Neuronal stem cell (in vitro differentiated cells): ENCODE results near the gene PKD1L1.
A peak's percentile ranks its signal among the peaks of the same experiment; 100 is the strongest.

ENCODE experiments used
- DNase-seq: peaks from one replicate; pipeline ENCODE4 v3.0.0-alpha.2; 2013; ENCODE audit warnings: low spot score
- H2AFZ ChIP-seq: one replicate; pipeline ENCODE4 v1.6.1; 2013; ENCODE audit warnings: mild to moderate bottlenecking, low read length, inconsistent platforms
- H2AK5ac ChIP-seq: 2 replicates; pipeline ENCODE4 v1.6.1; 2013; ENCODE audit warnings: low read depth, mild to moderate bottlenecking, inconsistent platforms, low read length, moderate library complexity, mixed read lengths
- H2BK120ac ChIP-seq: 2 replicates; pipeline ENCODE4 v1.6.1; 2013; ENCODE audit warnings: low read depth, mild to moderate bottlenecking, inconsistent platforms, low read length, moderate library complexity, mixed read lengths
- H2BK12ac ChIP-seq: one replicate; pipeline ENCODE4 v1.6.1; 2013; ENCODE audit warnings: low read length, inconsistent platforms
- H2BK15ac ChIP-seq: 2 replicates; pipeline ENCODE4 v1.6.1; 2013; ENCODE audit warnings: mild to moderate bottlenecking, low read length, inconsistent platforms, mixed read lengths
- H2BK5ac ChIP-seq: one replicate; pipeline ENCODE4 v1.6.1; 2013; ENCODE audit warnings: inconsistent platforms, mild to moderate bottlenecking, low read length, moderate library complexity
- H3K14ac ChIP-seq: one replicate; pipeline ENCODE4 v1.6.1; 2013; ENCODE audit warnings: low read length, inconsistent platforms
- H3K18ac ChIP-seq: 2 replicates; pipeline ENCODE4 v1.6.1; 2013; ENCODE audit warnings: low read length, inconsistent platforms
- H3K23ac ChIP-seq: 2 replicates; pipeline ENCODE4 v1.6.1; 2013; ENCODE audit warnings: low read depth, mild to moderate bottlenecking, mixed read lengths, low read length, inconsistent platforms; ENCODE audit not compliant: poor library complexity
- H3K27ac ChIP-seq: replicated peaks from 3 replicates; pipeline ENCODE4 v1.5.1; 2013; ENCODE audit warnings: low read length, inconsistent platforms
- H3K27me3 ChIP-seq, 3 experiments: 2 replicates each; pipeline ENCODE4 v1.6.1; 2013; ENCODE audit warnings: low read length in 3 of 3, mild to moderate bottlenecking in 2 of 3, inconsistent platforms in 1 of 3, low read depth in 1 of 3, mixed read lengths in 1 of 3, moderate library complexity in 1 of 3; ENCODE audit not compliant: control insufficient read depth in 3 of 3, insufficient read depth in 3 of 3
- H3K36me3 ChIP-seq, 2 donors: replicated peaks in 1 of 2; 2 replicates each; pipeline ENCODE4 v1.6.1; 2013; ENCODE audit warnings: low read length in 2 of 2; ENCODE audit not compliant: control insufficient read depth in 2 of 2, insufficient read depth in 2 of 2
- H3K4ac ChIP-seq: 2 replicates; pipeline ENCODE4 v1.6.1; 2013; ENCODE audit warnings: inconsistent platforms, mild to moderate bottlenecking, low read length, moderate library complexity
- H3K4me1 ChIP-seq, 2 donors: 1 replicate in 1 of 2; 2 replicates in 1 of 2; pipeline ENCODE4 v1.6.1; 2013; ENCODE audit warnings: low read length in 2 of 2, low read depth in 1 of 2; ENCODE audit not compliant: control insufficient read depth in 2 of 2, insufficient read depth in 1 of 2
- H3K4me2 ChIP-seq: one replicate; pipeline ENCODE4 v1.6.1; 2013; ENCODE audit warnings: mild to moderate bottlenecking, low read length, inconsistent platforms; ENCODE audit not compliant: insufficient read depth, poor library complexity, severe bottlenecking
- H3K4me3 ChIP-seq, 2 donors: 2 replicates each; pipeline ENCODE4 v1.5.1; 2013; ENCODE audit warnings: low read length in 2 of 2, mild to moderate bottlenecking in 2 of 2, inconsistent platforms in 1 of 2, moderate library complexity in 1 of 2
- H3K79me1 ChIP-seq: one replicate; pipeline ENCODE4 v1.6.1; 2013; ENCODE audit warnings: low read depth, mild to moderate bottlenecking, inconsistent platforms, low read length, moderate library complexity
- H3K9ac ChIP-seq: one replicate; pipeline ENCODE4 v1.6.1; 2013; ENCODE audit warnings: mild to moderate bottlenecking, low read depth, low read length, inconsistent platforms; ENCODE audit not compliant: poor library complexity
- H3K9me3 ChIP-seq, 2 donors: replicated peaks in 1 of 2; 2 replicates each; pipeline versions ENCODE3 to v1.6.1; 2013; ENCODE audit warnings: low read length in 2 of 2, mild to moderate bottlenecking in 2 of 2, inconsistent platforms in 1 of 2, low read depth in 1 of 2, mixed read lengths in 1 of 2, moderate library complexity in 1 of 2; ENCODE audit not compliant: control insufficient read depth in 2 of 2, insufficient read depth in 1 of 2
- H4K8ac ChIP-seq: one replicate; pipeline ENCODE4 v1.6.1; 2013; ENCODE audit warnings: low read depth, mild to moderate bottlenecking, inconsistent platforms, low read length, moderate library complexity
- H4K91ac ChIP-seq: one replicate; pipeline ENCODE4 v1.6.1; 2013; ENCODE audit warnings: low read length, low read depth, mild to moderate bottlenecking, inconsistent platforms; ENCODE audit not compliant: poor library complexity
- WGBS, 2 donors: extraction: QIAGEN DNeasy Blood & Tissue Kit; methylation state at CpG; one replicate each; pipeline ENCODE4 v1.1.7; 2013; ENCODE audit warnings: missing lambda C conversion rate in 2 of 2, mixed read lengths in 1 of 2; ENCODE audit not compliant: insufficient read length in 2 of 2, insufficient replicate concordance in 1 of 2; ENCODE audit errors: extremely low coverage in 2 of 2; 5-methylcytosine and 5-hydroxymethylcytosine counted together

Gene PKD1L1

DNA sequence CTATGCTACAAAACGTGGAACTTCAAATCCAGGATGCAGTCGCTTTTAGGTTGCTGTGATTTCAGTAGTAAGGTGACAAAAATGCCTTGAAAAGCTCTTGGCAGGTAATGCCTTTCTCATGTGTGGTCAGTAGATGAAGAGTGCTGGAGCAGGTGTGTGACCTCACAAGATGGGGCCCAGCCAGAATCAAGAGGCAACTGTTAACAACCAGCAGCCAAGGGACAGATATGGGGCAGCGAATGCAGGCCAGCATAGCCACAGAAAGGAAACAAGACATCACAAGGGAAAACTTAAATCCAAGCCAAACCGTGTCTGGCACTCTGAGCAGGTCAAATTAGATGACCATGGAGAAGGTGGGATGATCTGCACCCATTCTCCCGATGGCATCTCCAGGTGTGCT is 18.9 kb upstream of the PKD1L1 start:
- peaks cover 30 to 86% of the 10 kb centered on the region in 2 donors for H3K36me3 ChIP-seq
- H3K4me3 ChIP-seq, result peak overlapping the region in 1 of 2 donors; percentile 36

DNA sequence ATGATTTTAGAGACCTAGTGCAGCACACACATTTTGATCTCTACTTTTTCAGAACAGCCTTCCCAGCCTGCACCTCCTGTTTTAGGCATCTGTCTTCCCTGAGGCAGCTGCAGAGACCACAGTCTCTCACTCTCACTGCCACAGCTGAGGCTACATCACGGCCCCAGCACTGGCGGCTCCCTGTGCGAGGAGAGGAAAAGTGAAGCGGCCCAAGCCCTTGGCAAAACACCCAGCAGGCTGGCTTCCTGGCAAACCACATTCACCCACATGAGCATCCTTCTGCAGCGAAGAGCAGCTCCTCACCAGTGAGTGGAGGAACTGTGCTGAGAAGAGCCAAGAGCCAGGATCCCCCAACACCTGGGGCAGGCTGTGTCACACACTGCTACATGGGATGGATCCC is 17.2 kb upstream of the PKD1L1 start:
- no peaks in the 10 kb centered on the region for H3K4me1 ChIP-seq
- no peaks in the 10 kb centered on the region for H3K27me3 ChIP-seq
- no peak overlapping the region for H3K4ac ChIP-seq
- no peak overlapping the region for H3K27ac ChIP-seq
- H4K91ac ChIP-seq, result no peak overlapping the region
- H2BK12ac ChIP-seq, result no peak overlapping the region
- no peak overlapping the region for H2AK5ac ChIP-seq
- no peak overlapping the region for H3K23ac ChIP-seq
- no peak overlapping the region for H3K18ac ChIP-seq
- no peak overlapping the region for H3K9ac ChIP-seq
- no peak for DNase-seq
- H3K79me1 ChIP-seq, result no peaks in the 10 kb centered on the region
- no peak overlapping the region for H2BK15ac ChIP-seq
- no peak overlapping the region for H3K14ac ChIP-seq
- no peak overlapping the region for H3K4me3 ChIP-seq
- no peak overlapping the region for H4K8ac ChIP-seq
- no peak overlapping the region for H2AFZ ChIP-seq
- H3K9me3 ChIP-seq, result peaks cover 0 to 2% of the 10 kb centered on the region in 2 donors
- no peak overlapping the region for H2BK5ac ChIP-seq
- no peak overlapping the region for H2BK120ac ChIP-seq
- no CpG with 5 or more reads among the region's 5 CpGs for WGBS, 2 donors
- peaks cover 32 to 88% of the 10 kb centered on the region in 2 donors for H3K36me3 ChIP-seq
- no peak overlapping the region for H3K4me2 ChIP-seq

More for the DNA sequence above, 18.9 kb upstream of the PKD1L1 start:
- WGBS, 2 donors, result no CpG with 5 or more reads among the region's 5 CpGs
- Histone ChIP-seq H4K8ac (no peak overlapping the region), H3K14ac (no peak overlapping the region), H2BK120ac (no peak overlapping the region), H3K27me3 (no peaks in the 10 kb centered on the region), H3K4me2 (no peak overlapping the region), H3K23ac (no peak overlapping the region), H2AFZ (no peak overlapping the region), H2BK5ac (no peak overlapping the region), H2BK15ac (no peak overlapping the region), H3K4ac (no peak overlapping the region), H3K9ac (no peak overlapping the region), H2BK12ac (no peak overlapping the region), H3K18ac (no peak overlapping the region), H3K79me1 (no peaks in the 10 kb centered on the region), H2AK5ac (no peak overlapping the region), H4K91ac (no peak overlapping the region), H3K4me1 (no peaks in the 10 kb centered on the region), H3K27ac (no peak overlapping the region), H3K9me3 (no peaks in the 10 kb centered on the region)
- DNase-seq, result no peak

DNA sequence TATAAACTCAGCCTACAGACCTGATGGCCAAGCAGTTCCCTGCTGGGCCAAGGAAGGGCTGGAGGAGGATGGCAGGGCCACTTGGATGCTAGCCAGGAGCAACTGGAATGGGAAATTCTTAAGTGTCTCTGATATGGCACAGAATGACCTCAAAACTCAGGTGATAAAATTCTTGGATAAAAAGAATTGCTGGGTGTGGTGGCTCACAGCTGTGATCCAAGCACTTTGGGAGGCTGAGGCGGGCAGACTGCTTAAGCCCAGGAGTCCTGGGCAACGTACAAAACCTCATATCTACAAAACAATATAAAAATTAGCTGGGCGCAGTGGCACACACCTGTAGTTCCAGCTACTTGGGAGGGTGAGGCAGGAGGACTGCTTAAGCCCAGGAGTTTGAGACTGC is 14.0 kb upstream of the PKD1L1 start:
- Histone ChIP-seq H2BK5ac (no peak overlapping the region), H2BK12ac (no peak overlapping the region), H3K23ac (no peak overlapping the region), H2AFZ (no peak overlapping the region), H3K9me3 (peaks cover 0 to 6% of the 10 kb centered on the region in 2 donors), H3K4ac (no peak overlapping the region), H3K4me3 (no peak overlapping the region), H3K36me3 (peaks cover 29 to 71% of the 10 kb centered on the region in 2 donors), H2AK5ac (no peak overlapping the region), H3K27ac (no peak overlapping the region), H3K18ac (no peak overlapping the region), H3K14ac (no peak overlapping the region), H4K91ac (no peak overlapping the region), H2BK120ac (no peak overlapping the region), H3K4me1 (no peaks in the 10 kb centered on the region), H4K8ac (no peak overlapping the region), H3K4me2 (no peak overlapping the region), H2BK15ac (no peak overlapping the region), H3K79me1 (no peaks in the 10 kb centered on the region), H3K27me3 (no peaks in the 10 kb centered on the region), H3K9ac (no peak overlapping the region)
- DNase-seq, result no peak
- WGBS, 2 donors, result no CpG with 5 or more reads among the region's 3 CpGs

GRCh38 chr7:47957156-47957555 is 8.9 kb upstream of the PKD1L1 start:
- no CpG with 5 or more reads among the region's 6 CpGs for WGBS, 2 donors
- H2BK12ac ChIP-seq, result no peak overlapping the region
- no peak overlapping the region for H4K91ac ChIP-seq
- H3K27ac ChIP-seq, result no peak overlapping the region
- H3K4me3 ChIP-seq, result no peak overlapping the region
- H3K9ac ChIP-seq, result no peak overlapping the region
- H3K18ac ChIP-seq, result no peak overlapping the region
- no peak overlapping the region for H3K14ac ChIP-seq
- no peak overlapping the region for H2AK5ac ChIP-seq
- no peak overlapping the region for H4K8ac ChIP-seq
- H2AFZ ChIP-seq, result no peak overlapping the region
- H3K23ac ChIP-seq, result no peak overlapping the region
- no peak overlapping the region for H3K4ac ChIP-seq
- no peak overlapping the region for H3K4me2 ChIP-seq
- no peaks in the 10 kb centered on the region for H3K27me3 ChIP-seq
- peaks cover 12 to 49% of the 10 kb centered on the region in 2 donors for H3K36me3 ChIP-seq
- DNase-seq, result no peak
- no peak overlapping the region for H2BK120ac ChIP-seq
- no peaks in the 10 kb centered on the region for H3K79me1 ChIP-seq
- H3K9me3 ChIP-seq, result peaks cover 0 to 6% of the 10 kb centered on the region in 2 donors
- peaks cover 0 to 2% of the 10 kb centered on the region in 2 donors for H3K4me1 ChIP-seq
- no peak overlapping the region for H2BK15ac ChIP-seq
- H2BK5ac ChIP-seq, result no peak overlapping the region
